ENCODE measurements around the gene CKAP2L.

Gene CKAP2L

GRCh38 chr2:112762276-112762675, 2.1 kb downstream of the CKAP2L start:
- DNase-seq (ENCODE audit: low read depth in 2 of 2), result no peak

GRCh38 chr2:112760149-112760548, 4.3 kb downstream of the CKAP2L start:
- no peak for DNase-seq (ENCODE audit: low read depth in 2 of 2)

DNA sequence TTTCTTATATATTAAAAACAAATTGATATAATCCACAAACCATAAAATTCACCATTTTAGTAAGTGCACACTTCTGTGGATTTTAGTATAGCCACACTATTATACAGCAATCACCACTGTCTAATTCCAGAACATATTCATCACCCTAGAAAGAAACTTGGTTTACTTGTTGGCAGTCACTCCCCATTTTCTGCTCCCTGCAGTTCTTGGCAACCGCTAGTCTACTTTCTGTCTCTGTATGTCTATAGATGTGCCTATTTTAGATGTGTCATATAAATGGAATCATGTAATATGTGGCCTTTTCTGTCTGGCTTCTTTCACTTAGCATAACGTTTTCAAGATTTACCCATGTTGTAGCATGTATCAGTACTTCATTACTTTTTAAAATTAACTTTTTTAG, 5.7 kb downstream of the CKAP2L start:
- DNase-seq (ENCODE audit: low read depth in 2 of 2), result no peak

- DNase-seq (ENCODE audit: low read depth in 2 of 2), result no peak
Observed at GRCh38 chr2:112757265-112757664, 7.1 kb downstream of the CKAP2L start.

- no peak for DNase-seq (ENCODE audit: low read depth in 2 of 2)
Observed at GRCh38 chr2:112756207-112756606, 8.2 kb downstream of the CKAP2L start.

DNA sequence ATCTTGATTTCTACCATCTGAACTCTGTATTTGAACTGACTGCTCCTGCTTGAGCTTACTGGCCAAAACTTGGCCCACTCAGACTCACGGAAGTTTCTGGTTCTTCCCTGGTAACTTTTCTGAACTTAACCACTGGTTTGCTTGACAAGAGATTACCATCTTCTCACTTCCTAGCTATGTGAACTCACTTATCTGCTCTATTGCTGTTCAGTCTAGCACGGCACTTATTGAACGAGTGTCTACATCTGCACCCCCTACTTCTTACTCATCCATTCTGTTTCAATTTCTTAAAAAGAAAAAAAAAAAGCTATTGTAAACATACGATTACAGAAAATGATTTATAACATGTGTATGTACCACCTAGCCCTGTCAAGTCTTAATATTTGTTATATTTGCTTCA, 9.0 kb downstream of the CKAP2L start:
- DNase-seq (ENCODE audit: low read depth in 2 of 2), result no peak

DNA sequence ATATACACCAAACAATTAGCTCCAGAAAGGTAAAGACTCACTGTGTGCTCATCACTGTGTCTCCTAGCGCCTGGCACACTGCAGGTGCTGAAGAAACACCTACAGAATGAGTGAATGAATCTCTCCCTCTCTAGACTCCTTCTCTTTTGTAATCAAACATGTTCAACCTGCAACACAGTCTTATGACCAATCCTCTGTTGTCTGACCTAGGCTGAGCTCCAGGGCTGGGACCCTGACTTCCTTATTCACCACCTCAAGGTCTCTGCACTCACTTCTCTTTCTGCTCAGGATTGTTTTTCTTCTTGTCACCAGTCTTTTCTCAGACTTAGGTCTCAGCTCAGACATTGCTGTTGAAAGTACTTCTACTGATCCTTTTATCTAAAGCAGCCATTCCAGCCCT, 9.8 kb downstream of the CKAP2L start:
- no peak for DNase-seq (ENCODE audit: low read depth in 2 of 2)

GRCh38 chr2:112752667-112753066, 11.7 kb downstream of the CKAP2L start:
- DNase-seq (ENCODE audit: low read depth in 2 of 2), result no peak

GRCh38 chr2:112751451-112752197, 12.8 kb downstream of the CKAP2L start:
- no peak for DNase-seq (ENCODE audit: low read depth in 2 of 2)

DNA sequence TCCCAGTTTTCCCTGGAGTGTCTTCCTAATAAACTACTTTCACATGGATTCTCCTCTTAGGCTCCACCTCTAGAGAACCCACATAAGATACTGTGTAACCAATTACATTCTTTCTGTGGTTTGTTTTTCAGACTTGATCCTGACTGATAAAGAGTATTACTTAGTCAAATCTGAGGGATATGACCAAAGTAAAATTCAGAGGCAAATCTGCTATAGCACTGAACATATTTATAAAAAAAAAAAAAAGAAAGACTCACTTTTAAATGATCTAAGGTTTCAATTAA, 13.9 kb downstream of the CKAP2L start:
- no peak for DNase-seq (ENCODE audit: low read depth in 2 of 2)

- DNase-seq (ENCODE audit: low read depth in 2 of 2), result peak; percentile 80
Observed at GRCh38 chr2:112749755-112750559, 14.5 kb downstream of the CKAP2L start.

DNA sequence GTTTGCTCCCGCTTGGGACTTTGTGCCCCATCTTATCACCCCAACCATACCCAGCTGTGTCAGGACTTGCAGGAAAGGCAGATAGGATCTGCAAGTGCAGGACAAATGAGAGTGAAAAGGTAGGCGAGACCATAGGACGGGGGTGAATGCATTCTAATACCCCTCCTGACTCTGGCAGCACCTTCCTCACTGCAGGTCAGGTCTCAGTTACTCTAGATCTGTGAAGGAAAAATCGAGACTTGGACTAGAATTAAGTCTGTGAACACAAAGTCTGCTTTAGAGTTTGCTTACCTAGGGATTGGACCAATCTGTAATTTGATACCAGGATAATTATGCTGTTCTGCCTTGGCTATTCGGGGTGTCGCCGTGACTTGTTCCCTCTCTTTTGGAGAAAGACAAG, 23.9 kb downstream of the CKAP2L start:
- DNase-seq (ENCODE audit: low read depth in 2 of 2), result no peak

- DNase-seq (ENCODE audit: low read depth in 2 of 2), result no peak
Observed at GRCh38 chr2:112737542-112738232, 26.7 kb downstream of the CKAP2L start.

DNA sequence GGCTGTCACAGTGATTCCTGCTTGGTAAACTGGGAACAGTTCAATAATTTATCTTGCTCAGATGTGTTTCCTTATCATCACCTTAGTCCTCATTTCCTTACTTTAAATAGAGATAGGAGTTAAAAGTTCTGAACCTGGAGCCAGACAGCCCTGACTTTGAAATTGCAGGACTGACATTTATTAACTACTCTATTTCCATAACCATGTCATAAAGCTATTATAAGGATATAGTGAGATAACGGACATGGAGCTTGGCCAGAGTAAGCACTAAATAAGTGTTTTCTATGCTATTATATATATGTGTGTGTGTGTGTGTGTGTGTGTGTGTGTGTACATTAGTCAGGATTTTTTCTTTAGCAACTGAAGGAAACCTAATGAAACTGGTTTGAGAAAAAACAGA, 30.5 kb downstream of the CKAP2L start:
- DNase-seq (ENCODE audit: low read depth in 2 of 2), result no peak

GRCh38 chr2:112733456-112733855, 31.0 kb downstream of the CKAP2L start:
- no peak for DNase-seq (ENCODE audit: low read depth in 2 of 2)

GRCh38 chr2:112731479-112731878, 32.9 kb downstream of the CKAP2L start:
- DNase-seq (ENCODE audit: low read depth in 2 of 2), result no peak

DNA sequence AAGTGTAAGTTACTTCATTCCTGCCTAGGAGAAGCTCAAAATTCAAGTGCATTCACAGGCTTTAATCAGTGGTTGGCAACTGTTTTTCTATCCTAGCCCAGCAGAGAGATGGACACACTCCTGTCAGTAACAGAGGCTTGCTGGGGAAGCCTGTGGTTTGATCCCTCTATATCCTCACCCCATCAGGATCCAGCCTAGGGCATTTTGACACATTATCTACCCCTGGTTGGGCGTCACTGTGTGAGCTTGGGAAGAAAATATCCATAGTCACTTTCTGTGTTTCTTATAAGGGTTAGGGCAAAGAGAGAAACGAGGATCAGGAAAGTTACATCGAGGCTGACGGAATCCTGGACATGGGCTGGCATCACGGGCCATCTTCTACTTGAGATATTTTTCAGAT, 33.6 kb downstream of the CKAP2L start:
- DNase-seq (ENCODE audit: low read depth in 2 of 2), result no peak

DNA sequence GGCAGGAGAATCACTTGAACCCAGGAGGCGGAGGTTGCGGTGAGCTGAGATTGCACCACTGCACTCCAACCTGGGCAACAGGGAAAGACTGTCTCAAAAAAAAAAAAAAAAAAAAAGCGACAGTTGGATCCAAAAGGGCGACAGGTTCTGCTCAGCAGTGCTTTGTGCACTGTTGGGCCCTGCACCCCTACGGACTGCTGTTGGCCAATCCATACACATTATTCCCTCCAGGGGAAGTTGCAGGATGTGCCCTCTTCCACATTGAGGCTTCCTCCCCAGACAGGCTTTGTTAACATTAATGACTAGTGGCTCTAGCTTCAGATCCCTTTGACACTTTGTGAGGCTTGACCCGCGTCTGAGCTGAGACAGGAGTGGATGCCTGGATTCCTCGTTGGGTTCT, 34.2 kb downstream of the CKAP2L start:
- DNase-seq (ENCODE audit: low read depth in 2 of 2), result no peak

- DNase-seq (ENCODE audit: low read depth in 2 of 2), result no peak
Observed at GRCh38 chr2:112728378-112729175, 35.8 kb downstream of the CKAP2L start.

DNA sequence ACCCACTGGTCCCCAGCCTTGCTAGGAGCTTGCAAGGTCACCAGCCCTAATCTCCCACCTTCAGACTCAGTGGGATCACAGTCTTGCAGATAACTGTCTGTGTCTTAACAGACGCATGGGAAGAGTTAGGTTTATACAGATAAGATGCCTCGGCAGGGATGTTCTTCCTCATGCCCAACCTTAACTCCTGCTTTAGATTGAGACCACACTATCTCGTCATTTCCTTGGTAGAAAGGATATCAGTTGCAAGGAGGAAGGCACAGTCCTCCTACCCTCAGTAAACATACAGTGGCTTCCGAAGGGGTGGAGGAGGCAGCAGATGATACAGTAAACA, 36.4 kb downstream of the CKAP2L start:
- no peak for DNase-seq (ENCODE audit: low read depth in 2 of 2)

DNA sequence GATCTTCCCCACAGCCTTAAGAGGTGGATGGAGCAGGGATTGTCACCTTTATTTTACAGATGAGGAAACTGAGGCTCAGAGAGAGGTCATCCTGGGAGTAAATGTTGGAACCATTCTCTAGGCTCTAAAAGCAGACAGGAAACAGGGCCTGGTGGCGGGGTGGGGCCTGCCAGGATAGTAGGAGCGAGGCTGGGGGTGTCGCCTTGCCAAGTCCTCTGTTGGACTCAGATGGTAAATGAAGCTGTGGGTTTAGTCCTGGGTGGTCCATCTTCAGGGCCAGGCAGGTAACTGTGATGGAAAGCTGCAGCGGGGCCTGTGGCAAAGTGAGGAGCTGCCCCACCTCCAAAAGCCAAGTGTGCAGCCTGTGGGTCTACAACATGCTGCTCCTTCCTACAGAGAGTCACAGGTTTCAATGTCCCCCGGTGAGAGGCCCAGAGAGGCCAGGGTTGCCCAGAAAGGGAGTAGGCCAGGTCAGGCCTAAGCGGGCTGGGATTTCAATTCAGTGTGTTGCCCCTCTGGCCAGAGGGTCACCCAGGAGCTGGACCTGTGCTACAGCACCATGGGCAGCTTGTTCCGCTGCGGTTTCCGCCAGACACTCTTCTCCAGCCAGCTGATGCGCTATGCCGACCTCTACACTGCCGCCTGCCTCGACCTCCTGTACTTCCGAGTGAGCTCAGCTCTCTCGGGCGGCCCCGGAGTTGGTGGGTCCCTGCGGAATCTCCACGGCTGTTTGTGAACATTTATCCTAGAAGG, 37.0 kb downstream of the CKAP2L start:
- DNase-seq (ENCODE audit: low read depth in 2 of 2), result no peak
